Mesenteric fat pad (tissue), 1 donor: ENCODE data around the gene PPFIBP2. TPM values are rescaled to one million over a fixed set of nuclear protein-coding genes. Genes with fewer than 3 reads are reported as not detected.

ENCODE experiments used
- DNase-seq: peaks from one replicate; pipeline ENCODE4 v3.0.0-alpha.2; 2020; ENCODE audit warnings: low spot score
- total RNA-seq: library from RNA; stranded (reverse); fragmentation: NEBNext Ultra II Directional; extraction: Animal tissue kit (Norgen Biotek cat#: 25700); gene quantifications from one replicate; pipeline ENCODE4 v1.2.1, GENCODE V29; 2021
- donor health status: DM: yes; HTN: yes; CAD: no.

The PPFIBP2 gene
- total RNA-seq, 1 donor from 2014 or later = 37.5 TPM

- no peak for DNase-seq
Observed at GRCh38 chr11:7595016-7595866, 81.4 kb downstream of the PPFIBP2 start.

GRCh38 chr11:7595951-7596350 is 82.2 kb downstream of the PPFIBP2 start:
- no peak for DNase-seq

GRCh38 chr11:7596975-7597391 is 83.2 kb downstream of the PPFIBP2 start:
- DNase-seq = no peak

GRCh38 chr11:7597620-7598019 is 83.8 kb downstream of the PPFIBP2 start:
- DNase-seq = no peak

GRCh38 chr11:7599209-7599608 is 85.4 kb downstream of the PPFIBP2 start:
- DNase-seq = no peak

GRCh38 chr11:7600205-7600775 is 86.5 kb downstream of the PPFIBP2 start:
- DNase-seq = no peak

GRCh38 chr11:7603031-7603781 is 89.4 kb downstream of the PPFIBP2 start:
- DNase-seq = no peak

GRCh38 chr11:7604331-7604955 is 90.6 kb downstream of the PPFIBP2 start:
- no peak for DNase-seq

GRCh38 chr11:7605186-7605943 is 91.6 kb downstream of the PPFIBP2 start:
- DNase-seq = no peak

GRCh38 chr11:7606496-7606895 is 92.7 kb downstream of the PPFIBP2 start:
- no peak for DNase-seq

- DNase-seq = no peak
Observed at GRCh38 chr11:7609015-7609414, 95.2 kb downstream of the PPFIBP2 start.

- no peak for DNase-seq
Observed at GRCh38 chr11:7609521-7609920, 95.7 kb downstream of the PPFIBP2 start.

GRCh38 chr11:7610393-7610792 is 96.6 kb downstream of the PPFIBP2 start:
- DNase-seq = no peak

- DNase-seq = no peak
Observed at GRCh38 chr11:7611411-7611810, 97.6 kb downstream of the PPFIBP2 start.

- DNase-seq = no peak
Observed at GRCh38 chr11:7612056-7612660, 98.4 kb downstream of the PPFIBP2 start.

- no peak for DNase-seq
Observed at GRCh38 chr11:7612661-7613393, 99.0 kb downstream of the PPFIBP2 start.

GRCh38 chr11:7613394-7613720 is 99.6 kb downstream of the PPFIBP2 start:
- no peak for DNase-seq

GRCh38 chr11:7614656-7615055 is 100.9 kb downstream of the PPFIBP2 start:
- no peak for DNase-seq

GRCh38 chr11:7617032-7617431 is 103.2 kb downstream of the PPFIBP2 start:
- DNase-seq = no peak

GRCh38 chr11:7619322-7619721 is 105.5 kb downstream of the PPFIBP2 start:
- no peak for DNase-seq
